Measurements from ENCODE around the gene TYK2. TPM values are rescaled to one million over a fixed set of nuclear protein-coding genes. Genes with fewer than 3 reads are reported as not detected.
"Not testable (repeated sequence)": the region's sequence is repeated elsewhere in the genome, so short reads cannot be mapped to it uniquely, and the experiment has no call there.

Gene TYK2
- total RNA-seq, 1 experiment from 2014 or later = 104 TPM

GRCh38 chr19:10339380-10339960 lies 40.9 kb downstream of the TYK2 start, which contains the start of gene ICAM3:
TSS of gene ICAM3 (minus strand) at chr19:10339624. CDS start at chr19:10339614, 10 bp downstream.
- no peak within 1 kb of the TSS for H3K4me3 ChIP-seq (ENCODE audit: low read depth in 2 of 2, low read length in 2 of 2)
- ATAC-seq (no peak), DNase-seq (ENCODE audit: low read depth, low spot score) (no peak)
- no peaks in the 10 kb centered on the region for H3K36me3 ChIP-seq (ENCODE audit: control insufficient read depth, insufficient read depth, low read length)
- intact Hi-C loops (cut with micrococcal nuclease; ENCODE audit: unreplicated experiment) (no loop called here), in situ Hi-C loops (cut with HindIII; ENCODE audit: low pct_unique_long_range_greater_than_20kb, low sequenced_read_pairs) (no loop called here)
- no peaks in the 10 kb centered on the region for H3K27me3 ChIP-seq (ENCODE audit: control insufficient read depth, insufficient read depth, low read length)
- no peaks in the 10 kb centered on the region for H3K9me3 ChIP-seq (ENCODE audit: control insufficient read depth, insufficient read depth, low read depth, low read length)
- ChIA-PET POLR2A (no interaction called here), CTCF (no interaction called here)
- no peak for TF ChIP-seq POLR2AphosphoS5 (IDR thresholded peaks at IDR 0.05; ENCODE audit: low read depth, low read length)
- TF ChIP-seq REST (IDR thresholded peaks at IDR 0.05; ENCODE audit: insufficient read depth in 1 of 2, low read depth in 2 of 2, low read length in 1 of 2) = no peak
- TF ChIP-seq TCF7L2 (IDR thresholded peaks at IDR 0.05; ENCODE audit: low read depth, low read length) = no peak
- TF ChIP-seq CTCF (IDR thresholded peaks at IDR 0.05) = no peak
- TF ChIP-seq SIN3A (IDR thresholded peaks at IDR 0.05; ENCODE audit: borderline replicate concordance, insufficient read depth, low read depth, low read length) = no peak
- no TSS peak for BruUV-seq (replicated peaks)
- H3K4me1 ChIP-seq (ENCODE audit: control insufficient read depth, insufficient read depth, low read length) = peaks cover 5% of the 10 kb centered on the region
- no peak within 1 kb of the TSS for H3K27ac ChIP-seq (ENCODE audit: low read length)

- TF ChIP-seq REST (IDR thresholded peaks at IDR 0.05; ENCODE audit: insufficient read depth in 1 of 2, low read depth in 2 of 2, low read length in 1 of 2) = no peak
- no peak for TF ChIP-seq TCF7L2 (IDR thresholded peaks at IDR 0.05; ENCODE audit: low read depth, low read length)
- no peak for TF ChIP-seq SIN3A (IDR thresholded peaks at IDR 0.05; ENCODE audit: borderline replicate concordance, insufficient read depth, low read depth, low read length)
- TF ChIP-seq POLR2AphosphoS5 (IDR thresholded peaks at IDR 0.05; ENCODE audit: low read depth, low read length) = no peak
- no peak for TF ChIP-seq CTCF (IDR thresholded peaks at IDR 0.05)
- intact Hi-C loops (cut with micrococcal nuclease; ENCODE audit: unreplicated experiment) (no loop called here), in situ Hi-C loops (cut with HindIII; ENCODE audit: low pct_unique_long_range_greater_than_20kb, low sequenced_read_pairs) (no loop called here)
- Histone ChIP-seq H3K36me3 (ENCODE audit: control insufficient read depth, insufficient read depth, low read length) (no peaks in the 10 kb centered on the region; the same call in 1 of the 2 replicates), H3K4me3 (ENCODE audit: low read depth in 2 of 2, low read length in 2 of 2) (no peak overlapping the region), H3K9me3 (ENCODE audit: control insufficient read depth, insufficient read depth, low read depth, low read length) (no peaks in the 10 kb centered on the region), H3K4me1 (ENCODE audit: control insufficient read depth, insufficient read depth, low read length) (peaks cover 5% of the 10 kb centered on the region), H3K27me3 (ENCODE audit: control insufficient read depth, insufficient read depth, low read length) (no peaks in the 10 kb centered on the region), H3K27ac (ENCODE audit: low read length) (no peak overlapping the region)
- no TSS peak for BruUV-seq (replicated peaks)
- DNase-seq (ENCODE audit: low read depth, low spot score) (no peak), ATAC-seq (no peak)
- ChIA-PET CTCF (no interaction called here), POLR2A (interaction anchor here (0.6 kb wide), 1 partner anchor 32 kb away, joined by 5 read pairs; no protein-coding TSS in a partner anchor)
Measured at GRCh38 chr19:10338940-10339339, 41.4 kb downstream of the TYK2 start.

GRCh38 chr19:10336725-10337124 lies 43.6 kb downstream of the TYK2 start:
- H3K9me3 ChIP-seq (ENCODE audit: control insufficient read depth, insufficient read depth, low read depth, low read length); BruUV-seq (replicated peaks); H3K27me3 ChIP-seq (ENCODE audit: control insufficient read depth, insufficient read depth, low read length); H3K4me1 ChIP-seq (ENCODE audit: control insufficient read depth, insufficient read depth, low read length); ATAC-seq; in situ Hi-C loops (cut with HindIII; ENCODE audit: low pct_unique_long_range_greater_than_20kb, low sequenced_read_pairs); POLR2A ChIA-PET; H3K36me3 ChIP-seq (ENCODE audit: control insufficient read depth, insufficient read depth, low read length); DNase-seq (ENCODE audit: low read depth, low spot score); H3K4me3 ChIP-seq (ENCODE audit: low read depth in 2 of 2, low read length in 2 of 2); H3K27ac ChIP-seq (ENCODE audit: low read length); intact Hi-C loops (cut with micrococcal nuclease; ENCODE audit: unreplicated experiment): not testable (repeated sequence)
- CTCF ChIA-PET = interaction anchor here (0.6 kb wide), 1 partner anchor 77 kb away, joined by 4 read pairs; no protein-coding TSS in a partner anchor
